Mesothelial cell of epicardium (in vitro differentiated cells): Measurements from ENCODE around the gene MBNL3. TPM values are rescaled to one million over a fixed set of nuclear protein-coding genes. Genes with fewer than 3 reads are reported as not detected.

Source experiments
- DNase-seq, 2 experiments: peaks; one replicate each; pipeline ENCODE4 v3.0.0; 2021; ENCODE audit warnings: low spot score in 2 of 2; ENCODE audit not compliant: unreplicated experiment in 2 of 2
- H3K27ac Mint-ChIP-seq: 2 replicates; pipeline ENCODE4 v1.8.0; 2021; ENCODE audit warnings: mixed read lengths
- H3K27me3 Mint-ChIP-seq: 2 replicates; pipeline ENCODE4 v1.8.0; 2021; ENCODE audit warnings: low read depth, mixed read lengths
- H3K36me3 Mint-ChIP-seq: 2 replicates; pipeline ENCODE4 v1.8.0; 2021; ENCODE audit warnings: mixed read lengths
- H3K4me1 Mint-ChIP-seq: 2 replicates; pipeline ENCODE4 v1.8.0; 2021; ENCODE audit warnings: mixed read lengths
- H3K4me3 Mint-ChIP-seq: 2 replicates; pipeline ENCODE4 v1.8.0; 2021; ENCODE audit warnings: mild to moderate bottlenecking, moderate library complexity, mixed read lengths
- H3K9me3 Mint-ChIP-seq: 2 replicates; pipeline ENCODE4 v1.8.0; 2021; ENCODE audit warnings: mixed read lengths
- total RNA-seq: library from RNA; stranded (reverse); gene quantifications from 3 replicates; pipeline ENCODE4 v1.2.1, GENCODE V29; 2021
- TF ChIP-seq, protein P1 (sequence below): fragments of 200-600 bp; sonication (generic); IDR thresholded peaks from one replicate; pipeline ENCODE4 v1.5.0; 2021; ENCODE audit warnings: antibody characterized with exemption; ENCODE audit not compliant: unreplicated experiment

MBNL3 gene
- total RNA-seq, 1 donor from 2014 or later: 28.1 TPM

DNA sequence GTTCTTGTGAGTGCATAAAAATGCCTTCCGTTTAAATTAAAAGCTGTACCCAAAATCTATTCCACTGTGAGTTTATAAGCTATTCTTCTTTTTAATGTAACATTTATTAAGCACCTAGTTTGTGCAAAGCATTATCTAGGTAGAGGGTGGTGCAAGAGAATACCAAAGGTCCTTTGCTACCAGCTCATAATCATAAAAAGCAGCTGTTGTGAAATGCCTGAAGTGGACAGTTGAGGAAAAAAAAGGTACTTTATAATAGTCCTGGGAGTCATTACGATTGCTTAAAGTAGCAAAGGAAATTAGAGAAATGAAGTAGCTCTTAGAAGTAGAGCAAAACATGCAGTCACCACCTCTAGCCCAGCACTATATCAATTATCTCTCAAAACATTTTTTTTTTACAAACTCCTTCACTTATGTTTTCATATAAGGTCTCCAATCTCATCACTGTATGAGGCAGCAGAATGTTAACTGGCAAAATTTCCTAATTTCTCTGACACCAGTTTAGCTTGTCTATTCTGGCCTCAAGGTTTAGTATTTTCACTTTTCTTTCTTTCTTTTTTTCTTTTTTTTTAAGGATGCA is 2.1 kb downstream of the MBNL3 start:
- H3K36me3 Mint-ChIP-seq: no peaks in the 10 kb centered on the region
- DNase-seq: no peak
- no peak overlapping the region for H3K27ac Mint-ChIP-seq
- peaks cover 47% of the 10 kb centered on the region for H3K4me1 Mint-ChIP-seq
- H3K9me3 Mint-ChIP-seq: no peaks in the 10 kb centered on the region
- TF ChIP-seq, protein P1, sequence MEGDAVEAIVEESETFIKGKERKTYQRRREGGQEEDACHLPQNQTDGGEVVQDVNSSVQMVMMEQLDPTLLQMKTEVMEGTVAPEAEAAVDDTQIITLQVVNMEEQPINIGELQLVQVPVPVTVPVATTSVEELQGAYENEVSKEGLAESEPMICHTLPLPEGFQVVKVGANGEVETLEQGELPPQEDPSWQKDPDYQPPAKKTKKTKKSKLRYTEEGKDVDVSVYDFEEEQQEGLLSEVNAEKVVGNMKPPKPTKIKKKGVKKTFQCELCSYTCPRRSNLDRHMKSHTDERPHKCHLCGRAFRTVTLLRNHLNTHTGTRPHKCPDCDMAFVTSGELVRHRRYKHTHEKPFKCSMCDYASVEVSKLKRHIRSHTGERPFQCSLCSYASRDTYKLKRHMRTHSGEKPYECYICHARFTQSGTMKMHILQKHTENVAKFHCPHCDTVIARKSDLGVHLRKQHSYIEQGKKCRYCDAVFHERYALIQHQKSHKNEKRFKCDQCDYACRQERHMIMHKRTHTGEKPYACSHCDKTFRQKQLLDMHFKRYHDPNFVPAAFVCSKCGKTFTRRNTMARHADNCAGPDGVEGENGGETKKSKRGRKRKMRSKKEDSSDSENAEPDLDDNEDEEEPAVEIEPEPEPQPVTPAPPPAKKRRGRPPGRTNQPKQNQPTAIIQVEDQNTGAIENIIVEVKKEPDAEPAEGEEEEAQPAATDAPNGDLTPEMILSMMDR: no peak
- H3K27me3 Mint-ChIP-seq: peaks cover 11% of the 10 kb centered on the region
- H3K4me3 Mint-ChIP-seq: no peak overlapping the region

DNA sequence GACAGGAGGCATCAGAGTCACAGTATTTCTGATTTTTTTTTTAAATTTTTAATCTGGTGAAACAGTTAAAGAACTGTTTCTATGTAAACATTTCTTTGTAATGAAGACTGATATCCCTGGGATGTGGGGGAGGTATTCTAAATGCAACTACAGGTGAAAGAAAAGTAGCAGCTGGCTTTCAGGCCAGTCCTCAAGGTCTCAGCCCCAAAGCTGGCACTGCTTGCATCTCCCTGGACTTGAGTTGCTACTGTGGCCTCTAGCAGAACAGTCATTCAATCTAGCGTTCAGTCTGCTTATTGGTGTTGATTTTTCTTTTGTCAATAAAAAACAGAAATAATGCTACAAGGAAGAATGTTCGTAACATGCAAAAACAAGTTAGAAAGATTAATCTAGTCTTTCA is 4.9 kb downstream of the MBNL3 start:
- Mint-ChIP-seq H3K27me3 (no peaks in the 10 kb centered on the region), H3K4me1 (peaks cover 52% of the 10 kb centered on the region), H3K36me3 (no peaks in the 10 kb centered on the region), H3K27ac (no peak overlapping the region), H3K9me3 (no peaks in the 10 kb centered on the region), H3K4me3 (no peak overlapping the region)
- TF ChIP-seq, protein P1: no peak
- DNase-seq: no peak

DNA sequence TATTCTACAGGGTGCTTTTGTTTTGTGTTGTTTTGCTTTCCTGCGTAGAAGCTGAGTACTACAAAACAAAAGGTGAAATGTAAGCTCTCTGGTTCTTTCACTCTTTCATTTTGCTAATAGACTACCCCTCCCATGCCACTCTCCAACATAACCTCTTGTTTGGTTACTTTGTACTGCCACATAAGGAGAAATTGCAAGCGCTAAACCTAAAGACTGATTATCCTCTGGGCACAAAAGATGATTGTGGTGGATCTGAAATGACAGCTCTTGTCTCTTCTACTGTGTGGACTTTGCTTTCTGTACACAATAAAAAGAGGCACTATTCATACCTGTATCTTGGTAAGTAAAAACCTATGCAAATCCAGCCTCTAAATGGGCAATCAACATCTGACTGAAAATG is 5.3 kb downstream of the MBNL3 start:
- no peak overlapping the region for H3K4me3 Mint-ChIP-seq
- H3K9me3 Mint-ChIP-seq: no peaks in the 10 kb centered on the region
- TF ChIP-seq, protein P1: no peak
- H3K36me3 Mint-ChIP-seq: no peaks in the 10 kb centered on the region
- peaks cover 52% of the 10 kb centered on the region for H3K4me1 Mint-ChIP-seq
- no peak for DNase-seq
- no peaks in the 10 kb centered on the region for H3K27me3 Mint-ChIP-seq
- no peak overlapping the region for H3K27ac Mint-ChIP-seq

DNA sequence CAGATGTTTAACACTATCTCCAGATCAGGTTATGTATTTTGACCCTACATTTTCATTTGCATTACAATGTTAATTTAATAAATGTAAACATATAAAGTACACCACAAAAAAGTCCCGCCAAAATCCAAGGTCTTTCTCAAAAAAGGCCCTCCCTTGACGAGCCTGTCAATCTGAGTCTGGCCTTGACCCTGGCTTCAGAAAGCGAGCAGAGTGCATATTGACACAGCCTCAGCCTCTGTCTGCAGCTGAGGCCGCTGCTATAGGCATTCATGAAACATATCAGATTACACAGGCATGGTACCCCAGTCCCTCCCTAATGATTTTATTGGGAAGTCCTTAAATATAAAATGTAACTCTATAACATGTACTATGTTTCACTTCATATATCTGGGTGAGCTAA is 6.2 kb downstream of the MBNL3 start:
- Mint-ChIP-seq H3K9me3 (no peaks in the 10 kb centered on the region), H3K27me3 (no peaks in the 10 kb centered on the region), H3K4me1 (peaks cover 47% of the 10 kb centered on the region), H3K36me3 (no peaks in the 10 kb centered on the region), H3K27ac (no peak overlapping the region), H3K4me3 (no peak overlapping the region)
- TF ChIP-seq, protein P1: no peak
- no peak for DNase-seq

DNA sequence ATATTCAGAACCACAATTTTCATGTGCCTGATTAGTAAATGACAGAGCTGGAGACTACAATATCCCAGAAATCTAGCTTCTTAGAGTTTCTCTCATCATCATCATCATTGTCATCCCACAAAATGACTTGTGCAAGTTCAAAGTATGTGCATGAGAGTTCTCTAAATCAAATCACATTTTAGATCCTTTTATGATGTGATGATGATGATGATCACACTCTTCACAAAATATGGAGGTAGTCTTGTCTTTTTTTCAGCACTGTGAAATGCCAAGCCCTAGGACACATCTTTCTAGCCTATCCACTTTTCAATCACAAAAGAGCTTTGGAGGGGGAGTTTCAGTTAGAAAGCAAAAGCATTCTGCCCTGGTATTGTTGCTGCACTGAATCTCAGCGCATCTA is 7.4 kb downstream of the MBNL3 start:
- H3K4me1 Mint-ChIP-seq: peaks cover 43% of the 10 kb centered on the region
- TF ChIP-seq, protein P1: no peak
- no peaks in the 10 kb centered on the region for H3K27me3 Mint-ChIP-seq
- no peak for DNase-seq
- no peak overlapping the region for H3K4me3 Mint-ChIP-seq
- H3K27ac Mint-ChIP-seq: peak overlapping the region; percentile 85
- H3K36me3 Mint-ChIP-seq: no peaks in the 10 kb centered on the region
- no peaks in the 10 kb centered on the region for H3K9me3 Mint-ChIP-seq
